H1 (cell line): ENCODE results near the gene RAB11A. TPM values are rescaled to one million over a fixed set of nuclear protein-coding genes. Genes with fewer than 3 reads are reported as not detected.

ENCODE experiments used
- CTCF ChIA-PET: fragments of 300-600 bp; sonication (Branson Sonifier 250); formaldehyde crosslinking; loops from one replicate; lab custom pipeline; 2021; ENCODE audit not compliant: partially characterized antibody; lab: Charles Lee
- POLR2A ChIA-PET: fragments of 300-600 bp; sonication (Branson Sonifier 250); formaldehyde crosslinking; loops from one replicate; lab custom pipeline; 2021; ENCODE audit warnings: inconsistent platforms; ENCODE audit not compliant: partially characterized antibody; lab: Charles Lee
- DNase-seq, 2 experiments: peaks; one replicate each; pipeline versions ENCODE4 v3.0.0 to v3.0.0-alpha.2; 2010 to 2022; ENCODE audit warnings: low spot score in 2 of 2, low read depth in 1 of 2, mixed read lengths in 1 of 2
- FAIRE-seq: peaks from 2 replicates; lab custom pipeline; 2011; peaks lifted over from hg19 to GRCh38; lab: Jason Lieb, UNC
- H2AFZ ChIP-seq: 2 replicates; pipeline ENCODE4 v1.8.1; 2012; ENCODE audit warnings: low read length, inconsistent platforms
- H2AK5ac ChIP-seq: 2 replicates; pipeline ENCODE4 v1.6.1; 2013; ENCODE audit warnings: low read depth, low read length
- H2BK120ac ChIP-seq: replicated peaks from 2 replicates; pipeline ENCODE3; 2013; ENCODE audit warnings: low read depth, low read length, inconsistent platforms
- H2BK12ac ChIP-seq: 2 replicates; pipeline ENCODE4 v1.6.1; 2013; ENCODE audit warnings: low read depth, low read length
- H2BK15ac ChIP-seq: 2 replicates; pipeline ENCODE4 v1.6.1; 2013; ENCODE audit warnings: low read length
- H2BK20ac ChIP-seq: 2 replicates; pipeline ENCODE4 v1.6.1; 2013; ENCODE audit warnings: low read length
- H2BK5ac ChIP-seq: 2 replicates; pipeline ENCODE4 v1.6.1; 2013; ENCODE audit warnings: low read depth, low read length
- H3K14ac ChIP-seq: 2 replicates; pipeline ENCODE4 v1.6.1; 2013; ENCODE audit warnings: inconsistent platforms; ENCODE audit not compliant: insufficient read length
- H3K18ac ChIP-seq: 2 replicates; pipeline ENCODE4 v1.6.1; 2013; ENCODE audit warnings: low read length; ENCODE audit errors: extremely low read depth
- H3K23ac ChIP-seq: 2 replicates; pipeline ENCODE4 v1.6.1; 2013; ENCODE audit warnings: inconsistent platforms; ENCODE audit not compliant: insufficient read length
- H3K23me2 ChIP-seq: 2 replicates; pipeline ENCODE4 v1.6.1; 2013; ENCODE audit warnings: low read depth, low read length
- H3K27ac ChIP-seq: 2 replicates; pipeline ENCODE4 v1.6.1; 2011; ENCODE audit warnings: low read depth, low read length, inconsistent platforms
- H3K27me3 ChIP-seq, 4 experiments: replicated peaks in 1 of 4; 1 replicate in 1 of 4; 2 replicates in 3 of 4; pipeline versions ENCODE4 v1.6.1 to v1.8.1; 2011 to 2013; ENCODE audit warnings: low read length in 3 of 4, mild to moderate bottlenecking in 3 of 4, inconsistent platforms in 2 of 4, mixed read lengths in 2 of 4, moderate library complexity in 1 of 4; ENCODE audit not compliant: control insufficient read depth in 3 of 4, insufficient read depth in 3 of 4; ENCODE audit errors: extremely low read depth in 1 of 4
- H3K36me3 ChIP-seq, 4 experiments: 2 replicates each; pipeline versions ENCODE4 v1.6.1 to v1.8.1; 2011 to 2013; ENCODE audit warnings: mild to moderate bottlenecking in 4 of 4, low read length in 3 of 4, moderate library complexity in 2 of 4, control low read depth in 1 of 4, inconsistent platforms in 1 of 4; ENCODE audit not compliant: insufficient read depth in 4 of 4, control insufficient read depth in 2 of 4
- H3K4ac ChIP-seq: replicated peaks from 2 replicates; pipeline ENCODE3; 2013; ENCODE audit warnings: low read length, low read depth, mixed read lengths, inconsistent platforms; ENCODE audit not compliant: insufficient read length
- H3K4me1 ChIP-seq, 4 experiments: replicated peaks in 1 of 4; 1 replicate in 1 of 4; 2 replicates in 3 of 4; pipeline versions ENCODE4 v1.6.1 to v1.8.1; 2011 to 2013; ENCODE audit warnings: low read length in 3 of 4, inconsistent platforms in 2 of 4, mixed read lengths in 1 of 4; ENCODE audit not compliant: insufficient read depth in 4 of 4, control insufficient read depth in 3 of 4
- H3K4me2 ChIP-seq, 2 experiments: 2 replicates each; pipeline versions ENCODE4 v1.6.1 to v1.8.1; 2011 to 2013; ENCODE audit warnings: low read depth in 2 of 2, low read length in 2 of 2, control low read depth in 1 of 2, inconsistent platforms in 1 of 2, mild to moderate bottlenecking in 1 of 2; ENCODE audit not compliant: insufficient read depth in 1 of 2
- H3K4me3 ChIP-seq, 4 experiments: fragments of 200-600, 300-600 bp in 1 of 4; sonication (generic), shearing (Covaris generic), sonication (Bioruptor Twin) in 1 of 4; 2 replicates each; pipeline versions ENCODE4 v1.5.1 to v1.8.1; 2011 to 2016; ENCODE audit warnings: low read length in 4 of 4, low read depth in 3 of 4, control low read depth in 2 of 4, inconsistent platforms in 2 of 4, mild to moderate bottlenecking in 2 of 4, mixed read lengths in 1 of 4, moderate library complexity in 1 of 4; ENCODE audit not compliant: insufficient read depth in 2 of 4; ENCODE audit errors: extremely low read depth in 1 of 4
- H3K56ac ChIP-seq: replicated peaks from 2 replicates; pipeline ENCODE3; 2013; ENCODE audit warnings: low read depth, mild to moderate bottlenecking, mixed read lengths, low read length, inconsistent platforms; ENCODE audit not compliant: insufficient read length
- H3K79me1 ChIP-seq: 2 replicates; pipeline ENCODE4 v1.6.1; 2013; ENCODE audit warnings: low read depth, low read length, control low read depth
- H3K79me2 ChIP-seq, 2 experiments: 2 replicates each; pipeline versions ENCODE4 v1.6.1 to v1.8.1; 2012 to 2013; ENCODE audit warnings: low read length in 2 of 2, mild to moderate bottlenecking in 2 of 2, inconsistent platforms in 1 of 2; ENCODE audit not compliant: insufficient read depth in 2 of 2, control insufficient read depth in 1 of 2
- H3K9ac ChIP-seq, 4 experiments: replicated peaks in 1 of 4; 1 replicate in 1 of 4; 2 replicates in 3 of 4; pipeline versions ENCODE4 v1.6.1 to v1.8.1; 2011 to 2013; ENCODE audit warnings: low read depth in 3 of 4, low read length in 3 of 4, control low read depth in 2 of 4, mild to moderate bottlenecking in 2 of 4, moderate library complexity in 2 of 4, inconsistent platforms in 1 of 4; ENCODE audit errors: extremely low read depth in 1 of 4
- H3K9me3 ChIP-seq, 2 experiments: 2 replicates each; pipeline versions ENCODE4 v1.6.1 to v1.8.1; 2012 to 2013; ENCODE audit warnings: mild to moderate bottlenecking in 2 of 2, moderate library complexity in 2 of 2, control low read depth in 1 of 2, inconsistent platforms in 1 of 2, low read depth in 1 of 2, low read length in 1 of 2, mixed read lengths in 1 of 2; ENCODE audit not compliant: insufficient read depth in 2 of 2
- H4K20me1 ChIP-seq, 2 experiments: replicated peaks in 1 of 2; 2 replicates each; pipeline versions ENCODE3 to v1.8.1; 2011 to 2013; ENCODE audit warnings: inconsistent platforms in 2 of 2, low read length in 2 of 2, mild to moderate bottlenecking in 1 of 2; ENCODE audit not compliant: insufficient read depth in 2 of 2, control insufficient read depth in 1 of 2
- H4K5ac ChIP-seq: 2 replicates; pipeline ENCODE4 v1.6.1; 2013; ENCODE audit warnings: low read length, low read depth, mixed read lengths, inconsistent platforms; ENCODE audit not compliant: insufficient read length
- H4K8ac ChIP-seq: 2 replicates; pipeline ENCODE4 v1.8.0; 2013; ENCODE audit warnings: mild to moderate bottlenecking, moderate library complexity, low read length, inconsistent platforms; ENCODE audit not compliant: insufficient read depth; ENCODE audit errors: extremely low read depth
- H4K91ac ChIP-seq: replicated peaks from 2 replicates; pipeline ENCODE3; 2013; ENCODE audit warnings: low read length, mixed read lengths, inconsistent platforms; ENCODE audit not compliant: insufficient read length
- BACH1 ChIP-seq: IDR thresholded peaks from 2 replicates; pipeline ENCODE4 v1.6.1; 2012; ENCODE audit warnings: low read length, improper control_type of control experiment
- CHD1 ChIP-seq: IDR thresholded peaks from 2 replicates; pipeline ENCODE4 v1.6.1; 2012; ENCODE audit warnings: low read depth, low read length, improper control_type of control experiment
- MAFK ChIP-seq: IDR thresholded peaks from 2 replicates; pipeline ENCODE4 v1.6.1; 2012; ENCODE audit warnings: low read depth, mild to moderate bottlenecking, improper control_type of control experiment, low read length
- RBBP5 ChIP-seq: IDR thresholded peaks from 2 replicates; pipeline ENCODE4 v1.7.1; 2012; ENCODE audit warnings: low read depth, mild to moderate bottlenecking, inconsistent platforms, low read length, moderate library complexity, borderline replicate concordance
- WGBS, 2 experiments: shearing (Covaris generic) in 1 of 2; methylation state at CpG; one replicate each; pipeline versions ENCODE4 v1.1.6 to v1.1.7; 2013 to 2015; ENCODE audit warnings: low lambda C conversion rate in 2 of 2, mixed read lengths in 2 of 2, inconsistent platforms in 1 of 2, low coverage in 1 of 2, missing lambda C conversion rate in 1 of 2; ENCODE audit not compliant: insufficient replicate concordance in 2 of 2, insufficient coverage in 1 of 2, insufficient read length in 1 of 2; ENCODE audit errors: extremely low coverage in 1 of 2, missing lambda C conversion rate in 1 of 2; 5-methylcytosine and 5-hydroxymethylcytosine counted together
- polyA plus RNA-seq, 7 experiments: library from polyadenylated mRNA; depleted of rRNA in 3 of 7; stranded (reverse) in 5 of 7; unstranded in 2 of 7; fragments of >200 nt in 5 of 7; fragments of 200-250 nt in 2 of 7; gene quantifications; 1 replicate in 5 of 7; 2 replicates in 1 of 7; 4 replicates in 1 of 7; pipeline versions ENCODE4 v1.2.1 to v1.2.3, GENCODE V29; 2011 to 2013; ENCODE audit warnings: missing spikeins in 2 of 7, mixed read lengths in 2 of 7
- total RNA-seq: library from RNA; stranded (reverse); fragmentation: NEBNext Ultra II Directional; extraction: Animal tissue kit (Norgen Biotek cat#: 25700); gene quantifications from 2 replicates; pipeline ENCODE4 v1.2.1, GENCODE V29; 2021

RAB11A gene
- total and polyA plus RNA-seq, 2 of the 8 experiments (the other 6 are each of a cell fraction or from before 2014, with no cell fraction given): 211 to 254 TPM

DNA sequence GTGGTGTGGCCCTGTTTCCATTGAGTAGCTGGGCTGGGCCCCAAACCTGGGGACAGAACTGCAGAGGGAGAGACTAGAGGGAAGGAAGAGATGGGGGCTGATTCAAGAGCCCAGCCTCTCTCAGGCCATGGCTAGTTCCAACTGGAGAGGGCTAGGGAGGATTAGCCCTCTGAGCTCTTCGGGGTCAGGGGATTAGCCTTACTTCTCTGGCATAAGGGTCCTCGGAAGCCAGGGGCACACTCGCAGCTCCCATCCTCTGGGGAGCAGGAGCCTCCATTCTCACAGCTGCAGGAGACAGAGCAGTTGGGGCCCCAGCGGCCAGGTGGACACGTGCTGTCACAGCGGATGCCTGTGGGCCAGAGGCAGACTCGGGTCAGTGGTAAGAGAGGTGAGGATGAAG lies 53.3 kb downstream of the RAB11A start:
- Histone ChIP-seq H2BK15ac (no peak overlapping the region), H3K4ac (no peak overlapping the region), H3K18ac (no peak overlapping the region), H2BK5ac (no peak overlapping the region), H2AK5ac (no peak overlapping the region), H3K79me2 (no peaks in the 10 kb centered on the region), H2AFZ (no peak overlapping the region), H3K27ac (no peak overlapping the region), H3K9me3 (no peaks in the 10 kb centered on the region), H4K8ac (no peak overlapping the region), H3K4me2 (no peak overlapping the region), H3K4me3 (no peak overlapping the region), H3K23ac (no peak overlapping the region), H3K14ac (no peak overlapping the region), H3K56ac (no peak overlapping the region), H3K4me1 (peaks cover 0 to 5% (median under 1%) of the 10 kb centered on the region in 4 experiments; a peak in 2 of 7 replicates), H2BK12ac (no peak overlapping the region), H4K91ac (no peak overlapping the region), H3K23me2 (no peaks in the 10 kb centered on the region), H4K20me1 (no peaks in the 10 kb centered on the region), H3K36me3 (no peaks in the 10 kb centered on the region), H2BK120ac (no peak overlapping the region), H3K9ac (no peak overlapping the region), H4K5ac (no peak overlapping the region), H3K79me1 (no peaks in the 10 kb centered on the region), H3K27me3 (no peaks in the 10 kb centered on the region), H2BK20ac (no peak overlapping the region)
- WGBS, 2 experiments: 82% methylated on average over 6 of the region's 7 CpGs; no CpG with 5 or more reads in 1 of the 2 experiments
- CTCF ChIA-PET: interaction anchor here (0.6 to 2.9 kb wide), 6 partner anchors 10 to 120 kb away, joined by 3 to 10 read pairs (median 5); partner anchors contain the start of gene RAB11A
- DNase-seq: no peak
- POLR2A ChIA-PET: interaction anchor here (0.6 to 2.5 kb wide), 3 partner anchors 9 to 133 kb away, joined by 3 to 8 read pairs (median 6); no protein-coding TSS in a partner anchor
- FAIRE-seq: no peak
- TF ChIP-seq RBBP5 (no peak), MAFK (no peak), CHD1 (no peak), BACH1 (no peak)
